ENCODE results near the gene ITGB3BP. TPM values are rescaled to one million over a fixed set of nuclear protein-coding genes. Genes with fewer than 3 reads are reported as not detected.

Gene ITGB3BP
- total and polyA plus RNA-seq, 2 of the 13 experiments (the other 11 are each of a cell fraction or from before 2014, with no cell fraction given) = 19.0 to 46.5 TPM

- no peak overlapping the region for H3K4me2 ChIP-seq (ENCODE audit: low read depth, low read length)
- POLR2A ChIA-PET = no interaction called here
Observed at GRCh38 chr1:63403386-63403785, 119.6 kb downstream of the ITGB3BP start.

GRCh38 chr1:63401945-63402344, 121.1 kb downstream of the ITGB3BP start:
- Histone ChIP-seq H3K4me3 (replicated peaks in 1 of 3; ENCODE audit: insufficient read depth in 1 of 3, low read depth in 2 of 3, low read length in 3 of 3) (no peak overlapping the region), H3K4me1 (ENCODE audit: insufficient read depth, low read length) (no peaks in the 10 kb centered on the region), H3K4me2 (ENCODE audit: low read depth, low read length) (no peak overlapping the region), H3K27ac (ENCODE audit: extremely low read length, insufficient read depth, low read length) (no peak overlapping the region), H3K9me3 (ENCODE audit: low read length) (no peaks in the 10 kb centered on the region), H3K36me3 (replicated peaks in 1 of 2; ENCODE audit: control insufficient read depth in 1 of 2, insufficient read depth in 2 of 2, low read length in 2 of 2) (no peaks in the 10 kb centered on the region; a peak in 1 of 5 replicates), H2AFZ (ENCODE audit: low read length) (no peak overlapping the region), H4K20me1 (ENCODE audit: insufficient read depth, low read length) (no peaks in the 10 kb centered on the region), H3K79me2 (ENCODE audit: insufficient read depth, low read length) (no peaks in the 10 kb centered on the region), H3K9ac (ENCODE audit: insufficient read depth, low read depth, low read length) (no peak overlapping the region), H3K27me3 (ENCODE audit: control insufficient read depth in 1 of 2, insufficient read depth in 2 of 2, low read length in 2 of 2) (no peaks in the 10 kb centered on the region)
- DNase-seq (ENCODE audit: low spot score) (no peak), FAIRE-seq (no peak), ATAC-seq (no peak)
- CTCF ChIA-PET (ENCODE audit: low intra/inter-chr PET ratio, low total read pairs) = no interaction called here
- intact Hi-C loops (cut with micrococcal nuclease; ENCODE audit: unreplicated experiment) (no loop called here), in situ Hi-C loops (cut with HindIII; ENCODE audit: extremely low pct_ligation_motif_present, low pct_unique_long_range_greater_than_20kb) (no loop called here)
- no TSS peak for BruUV-seq (replicated peaks)
- POLR2A ChIA-PET = no interaction called here
- 89% methylated on average over 4 of the region's 4 CpGs for WGBS (ENCODE audit: low lambda C conversion rate)
- TF ChIP-seq RBAK (CRISPR knock-in tag; IDR thresholded peaks at IDR 0.05) = no peak
- TF ChIP-seq ZNF329 (CRISPR knock-in tag; IDR thresholded peaks at IDR 0.05; ENCODE audit: low read depth) = no peak
- no peak for TF ChIP-seq SMAD3 (CRISPR knock-in tag; IDR thresholded peaks at IDR 0.05)
- TF ChIP-seq FOSL2 (CRISPR knock-in tag; IDR thresholded peaks at IDR 0.05) = no peak
- no peak for TF ChIP-seq CC2D1A (CRISPR knock-in tag; IDR thresholded peaks at IDR 0.05)
- no peak for TF ChIP-seq KDM6A (CRISPR knock-in tag; IDR thresholded peaks at IDR 0.05; ENCODE audit: low read depth)
- TF ChIP-seq FUBP1 (CRISPR knock-in tag; IDR thresholded peaks at IDR 0.05; ENCODE audit: borderline replicate concordance) = no peak
- no peak for TF ChIP-seq HMGXB3 (CRISPR knock-in tag; IDR thresholded peaks at IDR 0.05; ENCODE audit: borderline replicate concordance)

More at GRCh38 chr1:63403386-63403785, 119.6 kb downstream of the ITGB3BP start:
- Histone ChIP-seq H3K27me3 (ENCODE audit: control insufficient read depth in 1 of 2, insufficient read depth in 2 of 2, low read length in 2 of 2) (no peaks in the 10 kb centered on the region), H3K27ac (ENCODE audit: extremely low read length, insufficient read depth, low read length) (no peak overlapping the region), H3K9ac (ENCODE audit: insufficient read depth, low read depth, low read length) (no peak overlapping the region), H3K9me3 (ENCODE audit: low read length) (no peaks in the 10 kb centered on the region), H2AFZ (ENCODE audit: low read length) (no peak overlapping the region), H3K4me1 (ENCODE audit: insufficient read depth, low read length) (no peaks in the 10 kb centered on the region), H3K4me3 (replicated peaks in 1 of 3; ENCODE audit: insufficient read depth in 1 of 3, low read depth in 2 of 3, low read length in 3 of 3) (no peak overlapping the region), H3K79me2 (ENCODE audit: insufficient read depth, low read length) (no peaks in the 10 kb centered on the region), H3K36me3 (replicated peaks in 1 of 2; ENCODE audit: control insufficient read depth in 1 of 2, insufficient read depth in 2 of 2, low read length in 2 of 2) (no peaks in the 10 kb centered on the region; a peak in 1 of 5 replicates), H4K20me1 (ENCODE audit: insufficient read depth, low read length) (no peaks in the 10 kb centered on the region)
- in situ Hi-C loops (cut with HindIII; ENCODE audit: extremely low pct_ligation_motif_present, low pct_unique_long_range_greater_than_20kb) = no loop called here
- intact Hi-C loops (cut with micrococcal nuclease; ENCODE audit: unreplicated experiment) = no loop called here
- DNase-seq (ENCODE audit: low spot score) (no peak), FAIRE-seq (no peak), ATAC-seq (no peak)
- WGBS (ENCODE audit: low lambda C conversion rate) = 76% methylated on average over 3 of the region's 3 CpGs
- TF ChIP-seq ZBTB26 (CRISPR knock-in tag; IDR thresholded peaks at IDR 0.05; ENCODE audit: borderline replicate concordance) (no peak), MAFK (conservative IDR thresholded peaks at IDR 0.05 in 1 of 2, IDR thresholded peaks at IDR 0.05 in 1 of 2; ENCODE audit: low read length in 2 of 2) (peak in 1 of 2 experiments; percentile 59; a peak in 2 of 4 replicates)
- CTCF ChIA-PET (ENCODE audit: low intra/inter-chr PET ratio, low total read pairs) = no interaction called here
- no TSS peak for BruUV-seq (replicated peaks)
